SHP77 treated with DMSO at 0.1 percent for 48 hours (cell line): ENCODE results near the gene DNAH10.

Experiments used
- DNase-seq: peaks from one replicate; lab custom pipeline; 2025; lab: John Stamatoyannopoulos, UW

Gene DNAH10

DNA sequence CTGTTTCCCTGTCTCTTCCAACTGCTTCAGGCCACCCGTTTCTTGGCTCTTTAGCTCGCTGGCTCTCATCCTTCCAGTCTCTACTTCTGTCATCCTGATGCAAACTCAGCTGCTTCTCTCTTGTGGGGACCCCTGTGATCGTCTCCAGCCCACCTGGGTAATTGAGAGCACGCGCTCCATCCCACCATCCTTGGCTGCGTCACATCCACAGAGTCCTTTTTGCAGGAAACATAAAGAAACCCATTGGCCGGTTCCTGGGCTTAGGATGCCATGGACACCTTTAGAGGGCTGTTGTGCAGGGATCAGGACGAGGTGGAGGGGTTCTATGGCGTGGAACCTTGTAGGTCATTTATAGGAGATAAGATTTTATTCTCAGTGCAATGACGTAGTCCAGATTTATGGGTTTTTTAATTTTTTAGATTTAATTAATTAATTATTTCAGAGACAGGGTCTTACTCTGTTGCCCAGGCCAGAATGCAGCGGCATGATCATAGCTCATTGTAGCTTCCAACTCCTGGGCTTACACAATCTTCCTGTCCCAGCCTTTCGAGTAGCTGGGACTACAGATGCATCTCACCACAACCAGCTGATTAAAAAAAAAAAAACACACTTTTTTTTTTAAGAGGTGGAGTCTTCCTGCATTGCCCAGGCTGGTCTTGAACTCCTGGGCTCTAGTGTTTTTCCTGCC, 127.9 kb downstream of the DNAH10 start:
- DNase-seq, result no peak

DNA sequence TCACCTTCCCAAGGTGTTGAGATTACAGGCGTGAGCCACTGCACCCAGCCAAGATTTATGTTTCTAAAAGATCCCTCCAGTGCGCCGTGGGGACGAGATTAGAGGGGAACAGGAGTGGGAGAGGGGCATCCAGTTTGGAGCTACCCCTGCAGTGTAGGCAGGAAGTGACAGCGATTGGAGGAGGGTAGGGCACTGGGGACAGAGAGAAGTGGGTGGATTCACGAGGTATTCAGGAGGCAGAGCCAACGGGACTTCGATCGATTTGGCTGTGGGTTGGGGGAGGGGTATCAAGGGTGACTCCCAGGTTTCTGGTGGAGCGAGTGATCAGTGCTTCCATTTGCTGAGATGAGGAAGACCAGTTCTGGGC, 128.4 kb downstream of the DNAH10 start:
- no peak for DNase-seq

DNA sequence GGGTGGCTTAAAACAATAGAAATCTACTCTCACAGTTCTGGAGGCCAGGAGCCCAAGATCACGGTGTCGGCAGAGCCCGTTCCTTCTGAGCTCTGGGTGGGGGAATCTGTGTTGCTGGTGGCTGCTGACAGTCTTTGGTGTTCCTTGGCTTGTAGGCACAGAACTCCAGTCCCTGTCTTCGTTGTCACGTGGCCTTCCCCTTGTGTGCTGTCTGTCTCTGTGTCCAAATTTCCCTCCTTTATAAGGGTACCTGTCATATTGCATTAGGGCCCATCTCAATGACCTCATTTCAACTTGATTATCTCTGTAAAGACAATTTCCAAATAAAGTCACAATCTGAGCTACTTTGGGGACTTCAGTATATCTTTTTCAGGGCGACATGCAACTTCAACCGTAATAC, 128.9 kb downstream of the DNAH10 start:
- DNase-seq, result no peak

DNA sequence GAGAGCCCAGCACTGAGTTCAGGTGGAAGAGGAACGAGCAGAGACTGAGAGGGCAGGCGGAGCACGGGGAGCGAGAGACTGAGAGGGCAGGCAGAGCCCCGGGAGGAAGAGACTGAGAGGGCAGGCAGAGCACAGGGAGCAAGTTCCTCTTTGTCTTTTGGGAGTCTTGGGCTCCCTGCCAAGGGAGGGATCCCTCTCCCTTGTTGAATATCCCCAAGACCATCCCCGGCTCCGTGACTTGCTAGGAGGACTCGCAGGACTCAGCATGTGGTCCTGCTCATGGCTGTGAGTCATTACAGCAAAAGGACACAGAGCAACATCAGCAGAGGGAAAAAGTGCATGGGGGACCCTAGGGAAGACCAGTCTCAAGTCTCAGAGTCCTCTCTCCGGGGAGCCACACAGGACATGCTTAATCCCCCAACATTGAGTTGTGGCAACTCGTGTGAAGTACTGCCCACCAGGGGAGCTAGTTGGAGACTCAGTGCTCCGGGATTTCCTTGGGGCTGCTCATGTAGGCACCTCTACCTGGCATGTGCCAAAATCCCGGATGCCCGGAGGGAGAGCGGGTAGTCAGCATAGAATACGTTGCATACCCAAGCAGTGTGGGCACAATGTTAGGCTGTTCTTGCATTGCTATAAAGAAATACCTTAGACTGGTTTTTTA, 129.5 kb downstream of the DNAH10 start:
- no peak for DNase-seq

DNA sequence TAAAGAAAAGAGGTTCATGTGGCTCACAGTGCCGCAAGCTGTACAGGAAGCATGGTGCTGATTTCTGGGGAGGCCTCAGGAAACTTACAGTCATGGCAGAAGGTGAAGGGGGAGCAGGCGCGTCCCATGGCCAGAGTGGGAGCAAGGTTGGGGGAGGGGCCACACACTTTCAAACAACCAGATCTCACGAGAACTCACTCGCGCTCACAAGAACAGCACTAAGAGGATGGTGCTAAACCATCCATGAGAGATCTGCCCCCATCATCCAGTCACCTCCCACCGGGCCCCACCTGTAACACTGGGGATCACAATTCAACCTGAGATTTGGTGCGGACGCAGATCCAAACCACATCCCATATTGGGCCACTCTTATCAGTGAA, 130.1 kb downstream of the DNAH10 start:
- DNase-seq, result no peak

DNA sequence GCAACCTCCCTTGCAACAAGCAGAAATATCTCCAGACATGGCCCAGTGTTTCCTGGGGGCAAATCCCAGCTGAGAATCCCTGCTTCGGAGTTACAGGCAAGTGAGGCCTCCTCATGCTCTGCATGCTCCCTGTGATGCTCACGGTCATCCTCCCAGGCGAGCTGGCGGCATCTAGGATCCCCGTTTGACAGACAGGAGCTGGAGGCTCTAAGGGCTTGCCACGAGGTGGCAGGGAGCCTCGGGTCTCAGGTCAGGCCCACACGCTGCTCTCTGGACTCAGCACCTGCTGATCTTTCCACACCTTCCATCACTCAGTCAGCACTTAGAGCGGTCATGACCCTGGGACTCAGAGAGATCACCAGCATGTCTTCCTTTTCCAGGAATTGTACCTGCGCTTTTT, 130.8 kb downstream of the DNAH10 start:
- DNase-seq, result no peak

DNA sequence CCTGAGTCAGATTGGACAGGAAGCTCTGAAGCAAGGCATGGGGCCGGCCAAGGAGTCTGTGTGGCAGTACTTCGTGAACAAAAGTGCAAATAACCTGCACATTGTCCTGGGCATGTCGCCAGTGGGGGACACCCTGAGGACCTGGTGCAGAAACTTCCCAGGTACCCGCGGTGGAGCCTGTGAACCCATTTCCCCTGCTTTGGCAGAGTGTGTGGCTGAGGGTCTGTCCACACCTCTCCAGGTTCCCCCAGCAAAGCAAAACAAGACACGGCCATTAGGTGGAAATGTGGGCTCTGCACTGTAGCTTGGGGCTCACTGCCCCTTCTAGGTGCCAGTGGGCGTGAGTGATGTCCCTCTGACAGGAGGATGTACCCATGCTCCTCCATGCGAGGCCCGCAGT, 131.2 kb downstream of the DNAH10 start:
- DNase-seq, result no peak

DNA sequence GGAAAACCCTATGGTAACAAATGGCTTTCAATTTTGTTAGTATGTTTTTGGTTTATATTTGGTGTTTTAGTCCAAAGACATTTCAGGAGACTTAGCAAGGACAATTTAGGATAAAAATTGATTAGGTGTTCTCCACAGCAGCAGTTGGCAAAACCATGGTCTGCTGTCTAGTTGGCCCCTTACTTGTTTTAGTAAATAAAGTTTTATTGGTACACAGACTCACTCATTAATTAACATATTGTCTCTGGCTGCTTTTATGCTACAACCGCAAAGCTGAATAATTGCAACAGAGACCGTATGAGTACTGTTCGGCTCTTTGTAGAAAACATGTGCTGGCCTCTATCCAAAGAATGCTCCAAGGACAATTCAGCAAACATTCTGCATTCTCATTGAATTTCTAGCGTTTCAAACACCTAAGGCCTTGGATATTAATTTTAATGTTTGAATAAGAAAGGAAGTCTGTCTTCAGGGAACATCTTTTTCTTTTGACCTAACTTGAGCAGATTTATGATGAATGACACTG, 132.8 kb downstream of the DNAH10 start:
- no peak for DNase-seq

DNA sequence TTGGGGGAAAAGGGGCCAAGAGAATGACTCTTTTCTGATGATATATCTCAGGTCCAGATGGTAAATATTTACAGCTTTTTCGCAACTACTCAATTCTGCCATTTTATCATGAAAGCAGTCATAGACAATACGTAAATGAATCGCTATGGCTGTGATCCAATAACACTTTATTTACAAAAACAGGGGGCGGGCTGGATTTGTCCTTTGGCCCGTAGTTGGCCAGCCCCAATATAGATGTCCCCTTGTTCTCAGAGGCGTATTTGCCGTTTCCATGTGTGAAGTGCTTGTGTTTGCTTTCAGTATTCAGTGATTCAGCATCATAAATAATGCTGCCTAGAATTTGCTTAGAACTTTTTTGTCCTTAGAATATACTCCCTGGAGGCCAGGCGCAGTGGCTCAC, 133.3 kb downstream of the DNAH10 start:
- no peak for DNase-seq

DNA sequence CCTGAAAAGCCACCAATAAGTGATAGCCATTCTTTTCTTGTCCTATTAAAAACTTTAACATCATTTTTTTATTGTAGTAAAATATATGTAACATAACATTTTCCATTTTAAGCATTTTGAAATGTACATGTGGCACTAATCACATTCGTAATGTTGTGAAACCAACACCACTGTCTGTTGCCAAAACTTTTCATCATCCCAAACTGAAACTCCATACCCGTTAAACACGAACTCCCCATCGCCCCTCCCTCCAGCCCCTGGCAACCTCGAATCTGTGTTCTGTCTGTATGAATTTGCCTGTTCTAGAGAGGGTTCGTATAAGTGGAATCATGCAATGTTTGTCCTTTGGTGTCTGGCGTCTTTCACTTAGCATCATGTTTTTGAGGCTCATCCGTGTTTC, 134.7 kb downstream of the DNAH10 start:
- no peak for DNase-seq

DNA sequence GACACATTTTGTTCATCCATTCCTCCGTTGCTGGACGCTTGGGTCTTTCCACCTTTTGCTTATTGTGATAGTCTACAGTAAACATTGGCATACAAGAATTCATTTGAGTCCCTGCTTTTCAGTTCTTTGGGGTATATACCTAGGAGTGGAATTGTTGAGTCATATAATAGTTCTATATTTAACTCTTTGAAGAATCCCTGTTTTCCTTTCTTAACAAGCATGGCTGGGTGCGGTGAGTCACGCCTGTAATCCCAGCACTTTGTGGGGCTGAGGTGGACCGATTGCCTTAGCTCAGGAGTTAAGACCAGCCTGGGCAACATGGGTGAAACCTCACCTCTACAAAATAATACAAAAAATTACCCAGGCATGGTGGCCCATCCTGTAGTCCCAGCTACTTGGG, 135.1 kb downstream of the DNAH10 start:
- DNase-seq, result no peak

DNA sequence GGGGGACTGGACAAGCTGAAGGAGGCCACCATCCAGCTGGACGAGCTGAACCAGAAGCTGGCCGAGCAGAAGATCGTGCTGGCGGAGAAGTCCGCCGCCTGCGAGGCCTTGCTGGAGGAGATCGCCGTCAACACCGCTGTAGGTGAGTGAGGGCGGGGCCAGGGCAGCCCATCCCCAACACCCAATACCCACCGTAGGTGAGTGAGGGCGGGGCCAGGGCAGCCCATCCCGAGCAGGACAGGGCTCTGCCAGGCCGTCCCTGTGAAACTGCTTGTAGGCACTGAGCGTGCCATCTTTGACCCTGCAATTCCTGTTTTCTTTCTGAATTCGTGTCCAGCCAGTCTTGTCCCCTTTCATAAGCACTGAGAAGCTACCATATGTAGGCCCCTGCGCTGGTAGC, 136.6 kb downstream of the DNAH10 start:
- no peak for DNase-seq

DNA sequence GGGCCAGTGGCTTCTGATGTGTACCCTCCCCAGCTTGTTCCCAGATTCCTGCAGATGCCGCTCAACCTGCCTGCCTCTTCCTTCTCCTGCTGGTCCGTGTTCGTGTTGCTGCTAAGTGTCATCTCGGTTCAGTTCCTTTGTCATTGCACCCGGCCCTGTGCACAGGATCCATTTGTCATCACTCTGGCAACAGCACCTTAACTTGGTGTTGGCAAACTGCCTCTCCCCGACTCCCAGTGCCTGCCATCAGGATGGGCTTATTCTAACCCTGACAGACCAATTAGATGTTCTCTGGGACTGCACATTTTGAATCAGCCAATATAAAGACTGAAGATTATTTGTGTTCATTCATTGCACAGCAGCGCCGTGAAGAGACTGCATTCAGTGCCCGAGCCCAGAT, 137.3 kb downstream of the DNAH10 start:
- no peak for DNase-seq

DNA sequence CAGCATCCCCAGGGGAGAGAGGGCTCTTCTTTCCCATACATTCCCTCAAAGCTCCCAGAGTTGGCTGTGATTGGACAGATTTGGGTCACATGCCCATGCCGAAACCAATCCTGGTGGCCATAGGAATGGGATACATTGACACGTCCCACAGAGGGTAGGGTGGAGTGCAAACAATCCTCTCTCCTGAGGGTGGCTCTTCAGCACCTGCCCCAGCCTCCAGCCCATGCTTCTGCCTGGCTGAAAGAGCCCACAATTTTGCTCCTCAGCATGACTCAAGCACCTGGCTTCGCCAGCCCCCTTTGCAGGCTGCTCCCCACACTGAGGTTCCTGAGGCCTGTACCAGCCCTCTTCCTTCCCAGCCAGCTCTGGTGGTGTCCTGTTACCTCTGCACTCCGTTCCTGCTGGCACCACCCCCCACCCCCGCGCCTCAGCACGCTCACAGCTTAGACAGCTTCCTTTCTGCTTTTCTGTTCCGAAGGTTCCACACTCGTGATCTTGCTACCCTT, 138.8 kb downstream of the DNAH10 start:
- DNase-seq, result no peak

DNA sequence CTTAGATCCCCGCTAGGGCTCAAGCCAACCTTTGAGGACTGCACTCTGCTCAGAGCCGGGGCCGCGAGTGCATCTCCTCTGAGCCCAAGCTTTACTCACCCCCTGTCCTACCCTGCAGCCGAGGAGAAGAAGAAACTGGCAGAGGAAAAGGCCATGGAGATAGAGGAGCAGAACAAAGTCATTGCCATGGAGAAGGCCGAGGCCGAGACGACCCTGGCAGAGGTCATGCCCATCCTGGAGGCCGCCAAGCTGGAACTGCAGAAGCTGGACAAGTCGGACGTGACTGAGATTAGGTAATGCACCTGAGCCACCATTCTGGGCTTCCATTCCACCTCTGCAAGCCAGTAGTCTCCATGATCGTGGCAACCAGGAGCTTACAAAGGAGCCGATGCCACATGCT, 140.7 kb downstream of the DNAH10 start:
- no peak for DNase-seq

DNA sequence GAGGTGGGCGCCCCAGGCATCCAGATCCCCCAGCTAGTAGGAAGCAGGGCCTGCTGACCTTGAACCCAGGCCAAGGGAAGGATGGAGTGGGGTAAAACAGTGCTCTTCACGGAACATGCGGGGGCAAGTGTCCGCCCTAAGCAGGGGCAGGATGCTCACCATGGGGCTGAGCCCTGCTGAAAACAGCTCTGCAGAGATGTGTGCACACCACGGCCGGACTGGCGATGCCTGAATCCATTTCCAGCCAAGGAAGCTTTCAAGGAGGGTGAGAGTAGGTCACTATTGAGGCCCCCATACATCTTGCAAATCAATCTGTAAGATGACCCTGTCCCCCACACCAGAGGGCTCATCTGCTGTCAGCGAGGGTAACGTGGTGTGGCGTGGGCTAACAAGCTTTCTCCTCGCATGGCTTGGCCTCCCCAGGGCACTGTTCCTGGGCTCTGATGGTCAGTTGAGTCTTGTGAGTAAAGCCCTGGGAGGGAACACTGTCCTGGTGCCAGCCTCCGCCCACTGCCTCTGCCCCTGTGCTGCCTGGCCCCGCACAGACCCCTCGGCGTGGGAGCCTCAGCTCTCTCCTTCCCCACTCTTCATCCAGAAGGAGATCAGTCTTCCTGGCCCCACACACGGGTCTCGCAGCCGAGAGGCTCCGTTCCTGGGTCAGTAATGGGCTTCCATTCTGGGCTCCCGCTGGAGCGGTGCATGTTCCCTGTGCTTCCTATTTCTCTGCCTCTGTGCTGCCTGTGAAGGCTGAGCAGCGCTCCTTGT, 141.4 kb downstream of the DNAH10 start:
- DNase-seq, result no peak

DNA sequence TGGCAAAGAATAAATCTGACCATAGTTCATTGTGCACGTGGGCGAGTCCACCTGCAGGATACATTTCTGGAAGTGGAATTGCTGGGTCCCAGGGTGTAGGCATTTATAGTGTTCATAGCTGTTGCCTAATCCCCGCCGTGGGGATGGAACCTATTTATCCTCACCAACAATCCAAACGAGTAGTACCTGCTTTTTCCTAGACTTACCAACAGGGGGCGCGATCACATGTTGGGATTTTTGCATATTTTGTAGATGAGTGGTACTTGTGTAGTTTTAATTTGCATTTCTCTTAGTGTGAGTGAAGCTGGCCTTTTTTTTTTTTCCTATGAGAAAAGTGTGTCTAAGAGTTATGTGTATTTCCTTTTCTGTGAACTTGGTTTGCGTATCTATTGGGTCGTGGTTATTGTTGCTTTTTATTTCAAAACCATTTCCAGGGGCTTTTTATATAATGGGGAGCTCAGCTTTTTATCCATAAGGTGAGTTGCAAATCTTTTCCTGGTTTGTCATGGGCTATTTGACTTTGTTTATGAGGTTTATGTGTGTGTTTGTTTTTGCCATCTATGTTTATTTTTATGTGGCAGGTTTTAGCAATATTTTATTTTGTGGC, 143.3 kb downstream of the DNAH10 start:
- DNase-seq, result peak; percentile 28

DNA sequence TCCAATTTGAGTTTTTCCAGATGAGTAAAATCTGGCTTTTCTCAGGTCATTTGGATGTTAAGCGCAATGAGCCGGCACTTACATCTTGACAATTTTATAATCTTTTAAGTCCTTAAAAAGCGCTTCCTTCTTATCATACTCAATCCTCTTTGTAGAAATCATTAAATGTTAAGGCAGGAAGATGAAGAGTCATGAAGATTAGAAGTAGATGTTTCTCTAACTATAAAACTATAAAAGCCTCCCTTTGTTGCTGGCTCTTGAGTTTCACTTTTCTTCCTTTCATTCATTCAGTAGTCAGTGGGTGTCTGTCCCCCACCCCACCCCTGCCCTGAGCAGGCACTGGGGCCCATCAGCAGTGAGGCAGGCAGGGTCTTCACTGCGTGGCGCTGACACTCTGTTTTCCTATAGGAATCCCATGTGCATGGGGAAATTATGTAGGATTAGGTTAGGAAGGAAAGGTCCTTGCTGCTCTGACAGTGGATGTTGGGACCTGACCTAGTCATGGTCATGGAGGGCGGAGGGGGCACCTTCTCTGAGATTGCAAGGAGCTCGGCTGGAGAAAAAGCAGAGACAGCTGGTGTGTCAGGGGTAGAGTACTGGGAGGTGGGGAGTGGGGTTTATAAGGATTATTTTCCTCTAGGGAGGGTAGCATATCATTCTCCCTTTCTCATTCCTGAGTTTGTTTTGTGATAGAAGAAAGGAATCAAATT, 144.8 kb downstream of the DNAH10 start:
- no peak for DNase-seq

DNA sequence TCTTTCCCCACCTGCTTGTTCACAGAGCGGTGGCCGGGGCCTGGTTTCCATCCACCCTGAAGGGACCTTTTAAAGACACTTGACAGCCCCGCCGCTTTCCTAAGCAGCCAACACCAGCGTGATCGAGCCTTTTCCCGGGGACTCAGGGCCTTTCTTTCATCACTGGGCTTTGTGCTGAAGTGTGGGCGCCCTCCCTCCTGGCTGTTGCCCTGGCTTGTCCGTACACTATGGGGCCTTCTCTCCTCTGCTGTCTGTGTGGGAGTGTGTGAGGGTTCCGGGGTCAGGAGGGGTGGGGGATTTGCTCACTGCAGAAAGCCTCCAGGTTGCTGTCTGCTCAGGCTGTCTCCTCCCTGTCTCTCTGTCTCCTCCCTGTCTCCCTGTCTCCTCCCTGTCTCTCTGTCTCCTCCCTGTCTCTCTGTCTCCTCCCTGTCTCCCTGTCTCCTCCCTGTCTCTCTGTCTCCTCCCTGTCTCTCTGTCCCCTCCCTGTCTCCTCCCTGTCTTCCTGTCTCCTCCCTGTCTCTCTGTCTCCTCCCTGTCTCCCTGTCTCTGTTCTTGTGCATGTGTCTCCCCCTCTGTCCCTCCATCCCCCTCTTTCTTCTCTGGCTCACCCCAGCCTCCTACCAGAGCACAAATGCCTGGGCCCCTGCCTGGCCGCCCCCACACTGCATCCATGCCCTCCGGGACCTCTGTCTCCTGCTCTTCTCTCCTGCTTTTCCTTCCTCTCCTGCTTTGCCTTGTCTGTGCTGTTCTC, 145.8 kb downstream of the DNAH10 start:
- DNase-seq, result no peak

DNA sequence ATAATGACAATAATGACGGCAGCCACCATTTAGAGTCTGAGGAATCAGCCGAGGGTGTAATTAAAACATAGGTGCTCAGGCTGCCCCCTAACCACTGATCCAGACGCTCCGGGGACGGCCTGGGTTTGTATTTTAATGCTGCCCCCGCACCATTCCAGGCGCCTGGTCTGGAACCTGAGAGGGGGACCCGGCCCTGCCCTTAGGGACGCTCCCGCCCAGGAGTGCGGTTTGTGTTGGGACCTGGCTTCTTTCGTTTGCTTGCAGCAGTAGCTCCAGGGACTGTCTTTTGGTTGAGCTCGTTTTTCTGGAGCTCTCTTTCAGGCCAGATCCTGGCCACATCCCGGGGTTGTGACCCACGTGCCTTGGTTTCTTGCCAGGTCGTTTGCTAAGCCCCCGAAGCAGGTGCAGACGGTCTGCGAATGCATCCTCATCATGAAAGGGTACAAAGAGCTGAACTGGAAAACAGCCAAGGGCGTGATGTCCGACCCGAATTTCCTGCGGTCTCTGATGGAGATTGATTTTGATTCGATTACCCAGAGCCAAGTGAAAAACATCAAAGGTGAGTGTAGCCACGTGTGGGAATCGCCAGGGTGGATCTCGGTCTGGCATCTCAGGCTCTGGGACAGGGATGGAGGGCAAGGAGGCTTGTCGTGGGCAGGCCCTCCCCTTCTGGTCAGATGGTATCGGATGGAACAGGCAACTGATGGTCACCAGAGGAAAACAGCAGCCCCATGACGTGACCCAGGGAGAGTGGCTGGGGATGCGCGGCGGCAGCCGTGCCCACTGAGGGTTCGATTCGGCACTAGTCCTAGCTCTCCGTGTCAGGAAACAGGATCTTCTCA, 147.0 kb downstream of the DNAH10 start:
- no peak for DNase-seq
